ENCODE data around the gene NPRL2.
A peak's percentile ranks its signal among the peaks of the same experiment; 100 is the strongest.

The NPRL2 gene

DNA sequence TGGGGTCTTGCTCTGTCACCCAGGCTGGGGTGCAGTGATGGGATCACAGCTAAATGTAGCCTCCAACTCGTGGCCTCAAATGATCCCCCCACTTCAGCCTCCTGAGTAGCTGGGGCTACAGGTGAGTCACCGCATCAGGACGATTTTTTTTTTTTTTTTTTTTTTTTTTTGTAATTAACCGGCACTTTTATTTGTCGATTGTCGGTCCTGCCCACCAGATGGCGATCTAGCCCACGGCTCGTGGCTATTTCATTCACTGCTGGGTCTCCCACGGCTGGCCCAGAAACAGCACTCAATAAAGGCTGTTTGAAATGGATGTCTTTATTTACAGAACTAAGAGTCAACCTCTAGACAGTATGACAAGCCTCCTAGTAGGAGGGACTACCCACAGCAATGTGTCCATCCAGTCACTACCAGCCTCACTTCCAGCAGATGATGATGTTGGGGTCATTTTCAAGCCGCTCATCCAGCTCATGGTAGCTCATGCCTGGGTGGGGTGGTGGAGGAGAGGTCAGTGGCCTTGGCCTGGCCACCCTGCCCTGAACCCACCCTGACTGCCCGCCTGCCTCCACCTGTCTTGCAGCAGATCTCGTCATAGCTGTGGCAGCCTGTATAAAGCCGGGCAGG is 3.3 kb downstream of the NPRL2 start:
- DNase-seq: no peak

- DNase-seq: no peak
Observed at GRCh38 chr3:50345586-50346234, 4.9 kb downstream of the NPRL2 start, which contains the start of gene ZMYND10. Gene ZMYND10 (minus strand): TSS chr3:50345732. CDS start chr3:50345579, 153 bp downstream.

- DNase-seq: no peak
Observed at GRCh38 chr3:50345008-50345407, 5.6 kb downstream of the NPRL2 start.

- no peak for DNase-seq
Observed at GRCh38 chr3:50342813-50343633, 7.6 kb downstream of the NPRL2 start.

GRCh38 chr3:50341996-50342650 is 8.5 kb downstream of the NPRL2 start:
- DNase-seq: no peak

GRCh38 chr3:50341537-50341936 is 9.0 kb downstream of the NPRL2 start:
- DNase-seq: no peak

GRCh38 chr3:50340448-50341329 is 9.9 kb downstream of the NPRL2 start, which contains the start of gene RASSF1:
Gene RASSF1 (minus strand): TSS chr3:50340836. CDS start chr3:50340805, 31 bp downstream.
- no peak for DNase-seq

DNA sequence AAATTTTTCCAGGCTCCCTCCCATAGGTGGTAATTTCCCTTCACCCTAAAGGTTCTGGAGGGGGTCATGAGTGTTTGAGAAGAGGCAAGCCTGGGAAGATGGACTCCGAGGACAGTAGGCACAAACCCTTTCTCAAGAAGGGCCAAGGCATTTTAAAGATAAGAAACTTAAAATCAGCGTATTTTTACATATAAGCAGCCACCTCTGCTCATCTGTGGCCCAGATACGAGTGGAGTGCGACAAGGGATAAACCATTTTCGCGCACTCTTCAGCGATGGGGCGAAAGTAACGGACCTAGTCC is 10.5 kb downstream of the NPRL2 start:
- DNase-seq: no peak

GRCh38 chr3:50339485-50340146 is 11.0 kb downstream of the NPRL2 start:
- DNase-seq: no peak

DNA sequence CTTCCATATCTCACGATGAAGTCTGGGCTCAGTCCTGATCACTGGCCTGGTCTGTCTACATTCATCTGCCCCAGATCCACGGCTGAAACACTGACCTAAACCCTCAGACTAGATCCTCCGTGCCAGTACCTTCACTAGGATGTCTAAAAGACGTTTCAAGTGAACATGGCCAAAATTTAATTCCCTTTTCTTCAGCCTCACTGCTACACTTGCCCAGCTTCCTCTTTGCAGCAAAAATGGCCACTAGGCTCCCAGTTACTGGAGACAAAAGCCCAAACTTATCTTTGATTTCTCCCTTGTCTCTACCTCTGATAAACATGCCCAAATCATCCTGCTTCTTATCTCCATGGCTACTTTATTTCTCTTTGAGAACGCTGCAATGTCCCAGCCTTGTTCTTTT is 11.6 kb downstream of the NPRL2 start:
- DNase-seq: no peak

DNA sequence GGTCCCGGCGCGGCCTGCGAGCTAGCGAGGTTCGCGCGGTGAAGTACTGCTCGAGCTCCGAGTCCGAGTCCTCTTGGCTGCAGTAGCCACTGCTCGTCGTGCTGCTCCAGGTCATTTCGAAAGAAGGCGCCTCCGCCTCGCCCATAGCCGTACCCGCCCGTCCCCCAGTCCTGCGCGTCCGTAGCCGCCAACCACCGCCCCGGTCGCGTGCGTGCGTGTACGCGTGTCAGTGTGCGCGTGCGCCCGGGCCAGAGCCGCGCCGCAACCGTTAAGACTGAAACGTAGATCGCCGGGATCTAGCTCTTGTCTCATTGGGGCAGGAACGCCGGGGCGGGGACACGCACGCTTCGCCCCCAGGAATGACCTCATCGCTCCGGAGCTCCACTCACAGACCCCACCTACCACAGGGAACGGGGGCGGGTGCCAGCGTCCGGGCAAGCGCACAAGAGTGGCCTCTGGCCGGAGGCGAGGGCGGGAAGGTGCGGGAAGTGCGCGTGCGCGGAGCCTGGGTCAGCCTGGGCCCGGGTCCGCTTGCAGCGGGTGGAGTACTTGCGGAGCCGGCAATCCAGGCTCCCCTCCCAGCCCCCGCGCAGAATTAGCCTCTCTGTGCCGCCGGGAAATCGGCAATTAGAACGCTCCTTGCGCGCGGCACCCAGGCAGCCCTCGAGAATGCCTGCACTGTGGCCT is 13.3 kb downstream of the NPRL2 start:
- DNase-seq: peak; percentile 88

DNA sequence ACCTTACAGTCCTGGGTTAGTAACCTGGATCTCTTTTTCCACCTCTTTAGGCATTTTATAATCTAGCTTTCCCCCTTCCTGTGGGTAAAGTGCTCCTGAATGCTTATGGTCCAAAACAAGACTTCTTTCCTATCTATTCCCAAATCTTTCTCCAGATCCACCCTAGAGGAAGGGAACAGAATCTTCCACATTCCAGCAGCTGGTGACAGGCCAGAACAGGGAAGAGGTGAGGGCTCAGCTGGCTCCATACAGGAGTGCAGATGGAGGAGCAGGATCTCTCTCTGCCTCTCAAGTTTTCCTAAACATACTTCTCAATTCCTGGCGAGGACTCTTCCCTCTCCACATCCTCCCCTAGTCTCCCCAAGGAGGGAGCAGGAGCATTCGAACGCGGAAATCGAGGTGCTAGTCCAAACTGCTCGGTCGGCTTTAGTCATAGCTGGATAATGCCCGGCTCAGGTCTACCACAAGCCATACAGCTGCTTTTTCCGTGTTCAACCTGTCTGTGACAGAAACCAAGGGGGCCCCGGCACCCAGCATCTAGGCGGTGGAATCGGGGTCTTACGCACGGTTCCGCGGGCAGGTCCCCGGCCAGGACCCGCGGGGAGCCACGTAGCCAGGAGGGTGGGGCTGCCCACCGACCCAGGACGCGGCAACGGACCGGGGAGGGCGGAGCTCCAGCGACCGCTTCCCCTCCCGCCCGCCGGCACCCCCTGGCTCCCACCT is 14.0 kb downstream of the NPRL2 start:
- DNase-seq: no peak

DNA sequence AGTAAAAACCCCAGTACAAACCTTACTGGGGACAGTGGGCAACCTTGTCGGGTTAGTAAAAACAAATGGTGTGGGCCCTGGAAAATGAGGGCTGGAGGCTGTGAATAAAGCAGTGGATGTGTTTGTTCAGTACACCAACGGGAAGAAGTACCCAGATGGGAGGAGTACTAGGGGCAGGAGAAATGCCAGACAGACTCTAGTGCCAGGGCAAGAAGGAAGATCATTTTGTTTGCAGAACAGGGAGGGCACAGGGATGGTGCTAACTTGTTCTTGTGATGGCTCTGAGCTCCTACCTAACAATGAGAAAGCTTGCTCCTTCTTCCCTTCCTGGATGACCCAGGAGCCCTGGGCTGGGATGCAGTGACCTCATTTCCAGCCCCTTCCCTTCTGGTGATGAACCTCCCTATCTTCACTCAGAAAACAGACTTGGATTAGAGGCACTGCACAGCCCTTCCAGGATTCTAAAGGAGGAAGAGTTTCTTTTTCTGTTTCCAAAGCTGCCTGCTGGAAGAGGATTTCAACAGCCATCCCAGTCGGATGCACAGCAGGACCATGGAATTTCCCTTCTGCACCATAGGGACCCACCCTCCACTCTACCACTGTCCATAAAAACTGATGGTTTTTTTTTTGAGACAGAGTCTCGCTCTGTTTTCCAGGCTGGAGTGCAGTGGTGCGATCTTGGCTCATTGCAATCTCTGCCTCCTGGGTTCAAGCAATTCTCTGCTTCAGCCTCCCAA is 16.1 kb downstream of the NPRL2 start:
- no peak for DNase-seq

DNA sequence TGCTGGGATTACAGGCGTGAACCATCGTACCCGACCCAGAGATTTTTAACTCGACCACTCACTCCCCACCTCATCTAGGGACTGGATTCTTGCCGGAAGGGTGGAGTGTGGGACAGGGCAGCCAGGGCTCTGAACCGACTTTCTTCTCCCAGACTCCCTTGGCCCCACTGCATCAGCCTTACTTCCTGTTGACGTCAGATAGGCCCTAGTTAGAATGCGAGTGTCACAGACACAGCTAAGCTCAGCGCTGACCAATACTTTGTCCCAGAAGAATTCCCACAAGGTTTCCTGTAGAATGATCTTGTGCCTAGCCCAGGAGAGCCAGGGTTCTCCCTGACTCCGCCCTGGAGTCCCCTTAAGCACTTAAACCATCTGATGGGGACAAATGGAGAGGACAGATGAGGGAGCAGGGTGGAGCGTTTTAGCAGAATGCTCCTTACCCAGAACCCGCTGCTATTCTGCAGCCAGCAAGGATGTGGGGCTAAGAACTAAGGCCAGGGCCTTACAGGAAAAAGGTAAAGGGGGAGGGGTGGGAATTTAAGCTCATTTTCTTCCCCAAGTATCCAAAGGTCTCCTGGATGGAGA is 16.7 kb downstream of the NPRL2 start:
- DNase-seq: no peak

- DNase-seq: no peak
Observed at GRCh38 chr3:50331364-50331907, 19.1 kb downstream of the NPRL2 start.

GRCh38 chr3:50330330-50330729 is 20.2 kb downstream of the NPRL2 start:
- DNase-seq: no peak

- DNase-seq: peak; percentile 67
Observed at GRCh38 chr3:50327943-50328691, 22.5 kb downstream of the NPRL2 start, which contains the start of gene TUSC2. Gene TUSC2 (minus strand): TSS chr3:50328223. CDS start chr3:50328099, 124 bp downstream.

- DNase-seq: no peak
Observed at GRCh38 chr3:50327129-50327528, 23.4 kb downstream of the NPRL2 start.

Data from NCI-H2081 treated with DMSO at 0.1 percent for 48 hours (cell line).